HS-27A (cell line): ENCODE results near the gene CFAP46.
"Not testable (repeated sequence)": the region's sequence is repeated elsewhere in the genome, so short reads cannot be mapped to it uniquely, and the experiment has no call there.

Experiments used
- DNase-seq: peaks from one replicate; pipeline ENCODE4 v3.0.0-alpha.2; 2012; ENCODE audit warnings: low read depth, missing footprints

The CFAP46 gene

GRCh38 chr10:132926777-132927650 is 15.4 kb downstream of the CFAP46 start:
- DNase-seq, result no peak

GRCh38 chr10:132926070-132926469 is 16.3 kb downstream of the CFAP46 start:
- no peak for DNase-seq

- no peak for DNase-seq
Measured at GRCh38 chr10:132925614-132926013, 16.8 kb downstream of the CFAP46 start.

- DNase-seq, result no peak
Measured at GRCh38 chr10:132925071-132925561, 17.3 kb downstream of the CFAP46 start.

- no peak for DNase-seq
Measured at GRCh38 chr10:132924046-132924952, 18.1 kb downstream of the CFAP46 start.

GRCh38 chr10:132923384-132923783 is 19.0 kb downstream of the CFAP46 start:
- not testable (repeated sequence) for DNase-seq

GRCh38 chr10:132922872-132923271 is 19.5 kb downstream of the CFAP46 start:
- DNase-seq, result no peak

- no peak for DNase-seq
Measured at GRCh38 chr10:132921818-132922807, 20.3 kb downstream of the CFAP46 start.

GRCh38 chr10:132921086-132921485 is 21.3 kb downstream of the CFAP46 start:
- no peak for DNase-seq

- DNase-seq, result no peak
Measured at GRCh38 chr10:132920101-132920925, 22.1 kb downstream of the CFAP46 start.

- no peak for DNase-seq
Measured at GRCh38 chr10:132919374-132920100, 22.8 kb downstream of the CFAP46 start.

- no peak for DNase-seq
Measured at GRCh38 chr10:132918617-132919373, 23.6 kb downstream of the CFAP46 start.

- DNase-seq, result no peak
Measured at GRCh38 chr10:132918264-132918616, 24.1 kb downstream of the CFAP46 start.

GRCh38 chr10:132916956-132917666 is 25.3 kb downstream of the CFAP46 start:
- no peak for DNase-seq

GRCh38 chr10:132916421-132916841 is 25.9 kb downstream of the CFAP46 start:
- DNase-seq, result no peak

GRCh38 chr10:132915411-132915810 is 27.0 kb downstream of the CFAP46 start:
- no peak for DNase-seq

- DNase-seq, result no peak
Measured at GRCh38 chr10:132914732-132915131, 27.6 kb downstream of the CFAP46 start.

GRCh38 chr10:132913559-132914115 is 28.7 kb downstream of the CFAP46 start:
- no peak for DNase-seq
